ENCODE results near the gene ACOX3. TPM values are rescaled to one million over a fixed set of nuclear protein-coding genes. Genes with fewer than 3 reads are reported as not detected.

ACOX3 gene
- total and polyA plus RNA-seq, 2 of the 8 experiments (the other 6 are each of a cell fraction or from before 2014, with no cell fraction given): 2.5 to 9.9 TPM

- TF ChIP-seq CTCF (IDR thresholded peaks at IDR 0.05; ENCODE audit: control extremely low read depth in 1 of 3, insufficient read depth in 1 of 3, low read depth in 1 of 3, low read length in 3 of 3) (no peak), RBBP5 (IDR thresholded peaks at IDR 0.05; ENCODE audit: borderline replicate concordance, low read depth, low read length) (no peak)
These were observed 117.5 kb downstream of the ACOX3 start (continued) for GRCh38 chr4:8322794-8323704.
